ENCODE data around the gene HIF1A.
"Not testable (repeated sequence)": the region's sequence is repeated elsewhere in the genome, so short reads cannot be mapped to it uniquely, and the experiment has no call there.

The HIF1A gene

DNA sequence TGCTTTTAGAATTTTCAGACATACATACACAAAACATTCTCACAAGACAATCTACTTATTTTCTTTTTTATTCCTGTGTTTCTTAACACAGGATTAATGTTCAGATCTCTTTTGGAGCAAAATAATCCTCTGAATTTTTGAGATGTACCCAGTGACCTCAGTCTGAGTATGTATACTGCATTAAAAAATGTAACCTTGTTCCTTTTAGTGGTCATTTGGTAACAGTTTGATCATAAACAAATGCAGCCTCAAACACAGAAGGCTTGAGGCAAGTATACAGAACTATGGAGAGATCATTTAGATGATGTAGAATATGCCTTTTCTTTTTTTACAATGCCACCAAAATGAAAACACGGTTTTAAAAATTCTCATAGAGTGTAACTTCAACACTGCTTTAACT, 9.7 kb downstream of the HIF1A start:
- peak overlapping the region; percentile 44 for H3K4me3 ChIP-seq (ENCODE audit: low read depth, low read length)
- DNase-seq (ENCODE audit: low read depth) = peak; percentile 53
- TF ChIP-seq CTCF (conservative IDR thresholded peaks at IDR 0.05; ENCODE audit: low read depth, low read length) = no peak

DNA sequence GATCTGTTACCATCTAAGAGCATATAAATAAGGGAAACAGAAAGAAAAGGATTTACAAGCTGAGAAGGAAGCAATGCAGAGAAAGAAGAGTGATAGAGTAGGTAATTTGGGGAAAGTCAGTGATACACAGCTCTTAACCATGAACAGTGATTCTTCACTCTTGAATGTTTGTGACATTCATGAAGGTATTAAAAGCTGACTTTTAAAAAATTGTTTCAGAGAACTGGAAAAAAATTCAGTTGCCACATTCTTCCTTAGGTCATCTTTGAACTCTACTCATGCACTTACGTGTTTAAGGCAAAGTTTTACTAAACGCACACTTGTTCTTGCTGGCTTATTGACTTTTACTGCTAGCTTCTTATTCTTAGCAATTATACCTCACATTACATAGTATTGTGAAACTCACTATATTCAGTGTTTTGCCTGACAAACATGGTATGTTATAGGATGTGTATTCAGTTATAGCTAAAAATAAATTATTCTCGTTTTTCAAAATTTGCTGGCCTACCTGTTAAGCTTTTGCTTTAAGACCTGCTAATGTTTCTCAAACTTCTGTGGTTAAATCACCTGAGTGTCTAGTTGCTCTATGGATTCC, 10.9 kb downstream of the HIF1A start:
- peak overlapping the region; percentile 19 for H3K4me3 ChIP-seq (ENCODE audit: low read depth, low read length)
- no peak for TF ChIP-seq CTCF (conservative IDR thresholded peaks at IDR 0.05; ENCODE audit: low read depth, low read length)
- peak; percentile 63 for DNase-seq (ENCODE audit: low read depth)

DNA sequence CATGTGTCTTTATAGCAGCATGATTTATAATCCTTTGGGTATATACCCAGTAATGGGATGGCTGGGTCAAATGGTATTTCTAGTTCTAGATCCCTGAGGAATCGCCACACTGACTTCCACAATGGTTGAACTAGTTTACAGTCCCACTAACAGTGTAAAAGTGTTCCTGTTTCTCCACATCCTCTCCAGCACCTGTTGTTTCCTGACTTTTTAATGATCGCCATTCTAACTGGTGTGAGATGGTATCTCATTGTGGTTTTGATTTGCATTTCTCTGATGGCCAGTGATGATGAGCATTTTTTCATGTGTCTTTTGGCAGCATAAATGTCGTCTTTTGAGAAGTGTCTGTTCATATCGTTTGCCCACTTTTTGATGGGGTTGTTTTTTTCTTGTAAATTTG, 12.5 kb downstream of the HIF1A start:
- H3K4me3 ChIP-seq (ENCODE audit: low read depth, low read length); DNase-seq (ENCODE audit: low read depth): not testable (repeated sequence)

DNA sequence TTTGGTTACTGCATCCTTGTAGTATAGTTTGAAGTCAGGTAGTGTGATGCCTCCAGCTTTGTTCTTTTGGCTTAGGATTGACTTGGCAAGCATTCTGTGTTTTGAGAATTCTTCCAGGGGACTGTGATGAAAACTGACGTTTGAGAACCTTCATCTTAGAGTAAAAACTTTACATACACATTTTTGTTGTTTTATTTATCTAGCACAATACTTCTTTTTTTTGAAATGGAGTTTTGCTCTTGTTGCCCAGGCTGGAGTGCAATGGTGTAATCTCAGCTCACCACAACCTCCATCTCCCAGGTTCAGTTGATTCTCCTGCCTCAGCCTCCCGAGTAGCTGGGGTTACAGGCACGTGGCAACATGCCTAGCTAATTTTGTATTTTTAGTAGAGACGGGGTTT, 13.4 kb downstream of the HIF1A start:
- H3K4me3 ChIP-seq (ENCODE audit: low read depth, low read length) = not testable (repeated sequence)
- DNase-seq (ENCODE audit: low read depth) = peak; percentile 19

DNA sequence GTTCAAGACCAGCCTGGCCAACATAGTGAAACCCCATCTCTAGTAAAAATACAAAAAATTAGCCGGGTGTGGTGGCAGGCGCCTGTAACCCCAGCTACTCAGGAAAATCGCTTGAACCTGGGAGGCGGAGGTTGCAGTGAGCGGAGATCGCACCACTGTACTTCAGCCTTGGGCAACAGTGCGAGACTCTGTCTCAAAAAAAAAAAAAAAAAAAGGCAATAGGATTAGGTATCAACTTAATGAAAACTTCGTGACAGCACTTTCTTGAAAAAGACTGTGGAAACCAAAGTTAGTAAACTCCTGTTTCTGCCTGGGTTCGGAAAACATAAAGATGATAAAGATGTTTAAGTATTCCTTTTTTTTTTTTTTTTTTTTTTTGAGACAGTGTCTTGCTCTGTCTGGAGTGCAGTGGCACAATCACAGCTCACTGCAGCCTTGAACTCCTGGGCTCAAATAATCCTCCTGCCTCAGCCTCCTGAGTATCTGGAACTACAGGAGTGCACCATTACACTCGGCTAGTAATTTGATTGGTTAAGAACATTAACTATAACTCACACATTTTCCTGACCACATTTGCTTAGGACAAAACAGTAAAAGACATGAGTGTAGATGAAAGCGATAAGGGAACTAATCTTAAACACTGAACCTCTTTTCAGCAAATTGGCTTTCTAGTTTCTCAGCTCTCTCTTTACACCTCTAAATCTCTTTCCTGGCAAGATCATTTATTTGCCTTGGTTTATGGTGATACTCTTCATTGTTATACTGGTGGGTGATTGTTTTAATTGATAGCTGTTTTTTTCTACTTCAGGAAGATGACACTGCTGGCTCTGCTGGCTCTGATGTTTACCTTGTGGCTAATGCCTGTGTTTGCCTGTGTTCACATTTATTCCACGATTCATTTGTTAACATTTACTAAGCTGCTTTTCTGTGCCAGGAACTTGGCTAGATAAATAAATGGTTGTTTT, 15.8 kb downstream of the HIF1A start:
- peak; percentile 37 for DNase-seq (ENCODE audit: low read depth)
- peak overlapping the region; percentile 0 for H3K4me3 ChIP-seq (ENCODE audit: low read depth, low read length)
- TF ChIP-seq CTCF (conservative IDR thresholded peaks at IDR 0.05; ENCODE audit: low read depth, low read length) = no peak

- TF ChIP-seq CTCF (conservative IDR thresholded peaks at IDR 0.05; ENCODE audit: low read depth, low read length) = no peak
- peak; percentile 23 for DNase-seq (ENCODE audit: low read depth)
- peak overlapping the region; percentile 21 for H3K4me3 ChIP-seq (ENCODE audit: low read depth, low read length)
Observed at GRCh38 chr14:61712137-61712536, 16.8 kb downstream of the HIF1A start.

GRCh38 chr14:61713724-61714437, 18.6 kb downstream of the HIF1A start:
- no peak for TF ChIP-seq CTCF (conservative IDR thresholded peaks at IDR 0.05; ENCODE audit: low read depth, low read length)
- no peak overlapping the region for H3K4me3 ChIP-seq (ENCODE audit: low read depth, low read length)
- DNase-seq (ENCODE audit: low read depth) = no peak

Measured in choroid plexus epithelial cell (primary cell).